ENCODE data around the gene GCSAM. TPM values are rescaled to one million over a fixed set of nuclear protein-coding genes. Genes with fewer than 3 reads are reported as not detected.
A peak's percentile ranks its signal among the peaks of the same experiment; 100 is the strongest.

The GCSAM gene
- total and polyA plus RNA-seq, 2 donors (not counting 3 experiments of a cell fraction or from before 2014, with no cell fraction given) = not detected

GRCh38 chr3:112084980-112085705, 47.9 kb downstream of the GCSAM start:
- Histone ChIP-seq H3K79me2 (ENCODE audit: control insufficient read depth, insufficient read depth, low read length) (no peaks in the 10 kb centered on the region), H3K27ac (ENCODE audit: insufficient read depth, low read depth, low read length) (no peak overlapping the region), H3K4me3 (replicated peaks in 1 of 3; ENCODE audit: insufficient read depth in 1 of 3, low read depth in 1 of 3, low read length in 3 of 3) (no peak overlapping the region), H3K9ac (replicated peaks; ENCODE audit: extremely low read depth, insufficient read depth, low read length) (no peak overlapping the region), H4K20me1 (replicated peaks; ENCODE audit: control insufficient read depth, extremely low read depth, insufficient read depth, low read length) (no peaks in the 10 kb centered on the region), H3K9me1 (replicated peaks; ENCODE audit: control insufficient read depth, extremely low read depth, insufficient read depth, low read length) (no peaks in the 10 kb centered on the region), H2AFZ (ENCODE audit: low read depth, low read length) (no peak overlapping the region), H3K9me3 (replicated peaks; ENCODE audit: control insufficient read depth, insufficient read depth, low read length) (no peaks in the 10 kb centered on the region), H3K4me1 (ENCODE audit: control insufficient read depth, extremely low read depth, insufficient read depth, low read length) (peaks cover 8% of the 10 kb centered on the region), H3K4me2 (ENCODE audit: insufficient read depth, low read length) (no peak overlapping the region), H3K36me3 (ENCODE audit: control insufficient read depth in 2 of 2, extremely low read depth in 1 of 2, insufficient read depth in 2 of 2, low read length in 2 of 2) (no peaks in the 10 kb centered on the region), H3K27me3 (ENCODE audit: control insufficient read depth in 2 of 2, insufficient read depth in 2 of 2, low read length in 2 of 2) (no peaks in the 10 kb centered on the region)
- FAIRE-seq = peak; percentile 62
- no TSS peak for BruUV-seq (replicated peaks)
- ChIA-PET POLR2A (no interaction called here), CTCF (interaction anchor here (1.1 to 1.3 kb wide), 2 partner anchors 26 to 96 kb away, joined by 3 to 4 read pairs; no protein-coding TSS in a partner anchor)
- dilution Hi-C loops (cut with MboI; ENCODE audit: extremely low pct_ligation_motif_present, low sequenced_read_pairs) (no loop called here), intact Hi-C loops (cut with micrococcal nuclease) (no loop called here)
- TF ChIP-seq GATA2 (IDR thresholded peaks at IDR 0.05; ENCODE audit: insufficient read depth, insufficient read length, low read depth, low read length) (no peak), FOS (IDR thresholded peaks at IDR 0.05; ENCODE audit: borderline replicate concordance, insufficient read depth, low read length) (no peak), JUN (IDR thresholded peaks at IDR 0.05; ENCODE audit: borderline replicate concordance, insufficient read depth, insufficient read length, low read depth) (no peak), MYC (IDR thresholded peaks at IDR 0.05; ENCODE audit: low read depth, low read length) (no peak), POLR2AphosphoS5 (IDR thresholded peaks at IDR 0.05; ENCODE audit: insufficient read depth, low read depth, low read length) (no peak)
- no peak for DNase-seq (ENCODE audit: low read depth, low spot score)

GRCh38 chr3:112083239-112083638, 49.8 kb downstream of the GCSAM start:
- ChIA-PET CTCF (no interaction called here), POLR2A (no interaction called here)
- dilution Hi-C loops (cut with MboI; ENCODE audit: extremely low pct_ligation_motif_present, low sequenced_read_pairs) = no loop called here
- Histone ChIP-seq H4K20me1 (replicated peaks; ENCODE audit: control insufficient read depth, extremely low read depth, insufficient read depth, low read length) (no peaks in the 10 kb centered on the region), H3K4me3 (replicated peaks in 1 of 3; ENCODE audit: insufficient read depth in 1 of 3, low read depth in 1 of 3, low read length in 3 of 3) (no peak overlapping the region), H2AFZ (ENCODE audit: low read depth, low read length) (no peak overlapping the region), H3K9me1 (replicated peaks; ENCODE audit: control insufficient read depth, extremely low read depth, insufficient read depth, low read length) (no peaks in the 10 kb centered on the region), H3K27me3 (ENCODE audit: control insufficient read depth in 2 of 2, insufficient read depth in 2 of 2, low read length in 2 of 2) (no peaks in the 10 kb centered on the region), H3K4me1 (ENCODE audit: control insufficient read depth, extremely low read depth, insufficient read depth, low read length) (peaks cover 8% of the 10 kb centered on the region), H3K9me3 (replicated peaks; ENCODE audit: control insufficient read depth, insufficient read depth, low read length) (no peaks in the 10 kb centered on the region), H3K4me2 (ENCODE audit: insufficient read depth, low read length) (no peak overlapping the region), H3K36me3 (ENCODE audit: control insufficient read depth in 2 of 2, extremely low read depth in 1 of 2, insufficient read depth in 2 of 2, low read length in 2 of 2) (no peaks in the 10 kb centered on the region), H3K79me2 (ENCODE audit: control insufficient read depth, insufficient read depth, low read length) (no peaks in the 10 kb centered on the region), H3K27ac (ENCODE audit: insufficient read depth, low read depth, low read length) (no peak overlapping the region), H3K9ac (replicated peaks; ENCODE audit: extremely low read depth, insufficient read depth, low read length) (no peak overlapping the region)
- intact Hi-C loops (cut with micrococcal nuclease) = no loop called here
- FAIRE-seq (no peak), DNase-seq (ENCODE audit: low read depth, low spot score) (no peak)
- no TSS peak for BruUV-seq (replicated peaks)
- TF ChIP-seq EZH2 (IDR thresholded peaks at IDR 0.05; ENCODE audit: borderline replicate concordance, low read depth, low read length, severe bottlenecking) = no peak
- no peak for TF ChIP-seq CTCF (IDR thresholded peaks at IDR 0.05; ENCODE audit: extremely low read depth in 1 of 2, insufficient read depth in 1 of 2, low read depth in 1 of 2, low read length in 2 of 2)
- no peak for TF ChIP-seq POLR2A (IDR thresholded peaks at IDR 0.05; ENCODE audit: low read depth, low read length)
- TF ChIP-seq POLR2AphosphoS5 (IDR thresholded peaks at IDR 0.05; ENCODE audit: insufficient read depth, low read depth, low read length) = no peak
- TF ChIP-seq FOS (IDR thresholded peaks at IDR 0.05; ENCODE audit: borderline replicate concordance, insufficient read depth, low read length) = no peak
- no peak for TF ChIP-seq MYC (IDR thresholded peaks at IDR 0.05; ENCODE audit: low read depth, low read length)
- no peak for TF ChIP-seq JUN (IDR thresholded peaks at IDR 0.05; ENCODE audit: borderline replicate concordance, insufficient read depth, insufficient read length, low read depth)
- no peak for TF ChIP-seq GATA2 (IDR thresholded peaks at IDR 0.05; ENCODE audit: insufficient read depth, insufficient read length, low read depth, low read length)
- no peak for TF ChIP-seq MAX (IDR thresholded peaks at IDR 0.05; ENCODE audit: insufficient read depth, insufficient read length)

Data from endothelial cell of umbilical vein (primary cell).